Superior temporal gyrus (tissue), 1 donor: ENCODE measurements around the gene DNAL1.
"Not testable (repeated sequence)": the region's sequence is repeated elsewhere in the genome, so short reads cannot be mapped to it uniquely, and the experiment has no call there.

Source experiments
- DNase-seq: peaks from one replicate; pipeline ENCODE4 v3.0.0-alpha.2; 2016; ENCODE audit errors: extremely low spot score

The DNAL1 gene

GRCh38 chr14:73644531-73645247, at the start of gene DNAL1:
Gene DNAL1, plus strand, starts transcription at chr14:73644986. Its CDS starts 54 bp downstream, at chr14:73645040.
- DNase-seq: peak; percentile 92

GRCh38 chr14:73599499-73599898, 45.3 kb upstream of the DNAL1 start:
- DNase-seq: no peak

- no peak for DNase-seq
Measured at GRCh38 chr14:73602994-73603393, 41.8 kb upstream of the DNAL1 start.

- no peak for DNase-seq
Measured at GRCh38 chr14:73606271-73606670, 38.5 kb upstream of the DNAL1 start.

GRCh38 chr14:73607241-73607640, 37.5 kb upstream of the DNAL1 start:
- DNase-seq: no peak

- no peak for DNase-seq
Measured at GRCh38 chr14:73610687-73611086, 34.1 kb upstream of the DNAL1 start.

GRCh38 chr14:73612339-73613045, 32.3 kb upstream of the DNAL1 start, which contains the start of gene ACOT6:
Gene ACOT6, plus strand, starts transcription at chr14:73612517. Its CDS starts 55 bp downstream, at chr14:73612572.
- DNase-seq: peak; percentile 70

- DNase-seq: peak; percentile 46
Measured at GRCh38 chr14:73613046-73613383, 31.8 kb upstream of the DNAL1 start.

- DNase-seq: no peak
Measured at GRCh38 chr14:73613419-73613963, 31.3 kb upstream of the DNAL1 start.

- no peak for DNase-seq
Measured at GRCh38 chr14:73616831-73617230, 28.0 kb upstream of the DNAL1 start.

GRCh38 chr14:73619524-73619923, 25.3 kb upstream of the DNAL1 start:
- DNase-seq: no peak

- no peak for DNase-seq
Measured at GRCh38 chr14:73620268-73620667, 24.5 kb upstream of the DNAL1 start.

GRCh38 chr14:73623504-73624054, 21.2 kb upstream of the DNAL1 start:
- no peak for DNase-seq

- no peak for DNase-seq
Measured at GRCh38 chr14:73625706-73626105, 19.1 kb upstream of the DNAL1 start.

- DNase-seq: no peak
Measured at GRCh38 chr14:73627151-73627558, 17.6 kb upstream of the DNAL1 start.

- DNase-seq: no peak
Measured at GRCh38 chr14:73630009-73630780, 14.6 kb upstream of the DNAL1 start.

- peak; percentile 87 for DNase-seq
Measured at GRCh38 chr14:73633116-73634010, 11.4 kb upstream of the DNAL1 start.

GRCh38 chr14:73634011-73634833, 10.6 kb upstream of the DNAL1 start:
- peak; percentile 43 for DNase-seq

- not testable (repeated sequence) for DNase-seq
Measured at GRCh38 chr14:73636355-73636754, 8.4 kb upstream of the DNAL1 start.

GRCh38 chr14:73637830-73638229, 7.0 kb upstream of the DNAL1 start:
- DNase-seq: no peak
